ENCODE results near the gene RIMBP2.
"Not testable (repeated sequence)": the region's sequence is repeated elsewhere in the genome, so short reads cannot be mapped to it uniquely, and the experiment has no call there.

Gene RIMBP2

GRCh38 chr12:130762319-130762675 lies 46.2 kb upstream of the RIMBP2 start:
- Histone ChIP-seq H4K8ac (ENCODE audit: low read depth, low read length) (no peak overlapping the region), H3K27me3 (ENCODE audit: insufficient read depth, low read length, poor library complexity) (no peaks in the 10 kb centered on the region), H3K4me1 (ENCODE audit: control insufficient read depth, low read depth, low read length) (no peaks in the 10 kb centered on the region), H3K23ac (ENCODE audit: low read length) (no peak overlapping the region), H3K79me2 (ENCODE audit: control insufficient read depth, insufficient read depth, low read length) (no peaks in the 10 kb centered on the region), H3K56ac (ENCODE audit: low read length) (no peak overlapping the region), H3K4me3 (ENCODE audit: low read length) (no peak overlapping the region), H3K18ac (ENCODE audit: low read length) (no peak overlapping the region), H3K27ac (ENCODE audit: low read depth, low read length) (no peak overlapping the region), H2BK15ac (replicated peaks; ENCODE audit: low read depth) (no peak overlapping the region), H2BK120ac (ENCODE audit: low read depth, low read length) (no peak overlapping the region), H3K79me1 (ENCODE audit: low read length) (no peaks in the 10 kb centered on the region), H2BK5ac (ENCODE audit: low read length) (no peak overlapping the region), H3K4ac (ENCODE audit: low read depth, low read length) (no peak overlapping the region), H4K5ac (ENCODE audit: low read length) (no peak overlapping the region), H3K9ac (ENCODE audit: low read length) (no peak overlapping the region), H3K4me2 (ENCODE audit: low read length) (no peak overlapping the region), H2AK5ac (ENCODE audit: low read length) (no peak overlapping the region), H3K36me3 (ENCODE audit: control insufficient read depth, insufficient read depth, low read length) (no peaks in the 10 kb centered on the region)
- WGBS (ENCODE audit: extremely low coverage, insufficient coverage, low lambda C conversion rate) = no CpG with 5 or more reads among the region's 10 CpGs
- no peak for DNase-seq

GRCh38 chr12:130761537-130762318 lies 45.6 kb upstream of the RIMBP2 start:
- Histone ChIP-seq H3K56ac (ENCODE audit: low read length) (no peak overlapping the region), H3K36me3 (ENCODE audit: control insufficient read depth, insufficient read depth, low read length) (no peaks in the 10 kb centered on the region), H3K4me1 (ENCODE audit: control insufficient read depth, low read depth, low read length) (no peaks in the 10 kb centered on the region), H3K9ac (ENCODE audit: low read length) (no peak overlapping the region), H3K4ac (ENCODE audit: low read depth, low read length) (no peak overlapping the region), H2BK5ac (ENCODE audit: low read length) (no peak overlapping the region), H3K4me3 (ENCODE audit: low read length) (no peak overlapping the region), H4K5ac (ENCODE audit: low read length) (no peak overlapping the region), H3K23ac (ENCODE audit: low read length) (no peak overlapping the region), H3K4me2 (ENCODE audit: low read length) (no peak overlapping the region), H3K79me1 (ENCODE audit: low read length) (no peaks in the 10 kb centered on the region), H3K18ac (ENCODE audit: low read length) (no peak overlapping the region), H2BK120ac (ENCODE audit: low read depth, low read length) (no peak overlapping the region), H4K8ac (ENCODE audit: low read depth, low read length) (no peak overlapping the region), H3K79me2 (ENCODE audit: control insufficient read depth, insufficient read depth, low read length) (no peaks in the 10 kb centered on the region), H2BK15ac (replicated peaks; ENCODE audit: low read depth) (no peak overlapping the region), H3K27ac (ENCODE audit: low read depth, low read length) (no peak overlapping the region), H2AK5ac (ENCODE audit: low read length) (no peak overlapping the region), H3K27me3 (ENCODE audit: insufficient read depth, low read length, poor library complexity) (no peaks in the 10 kb centered on the region)
- peak; percentile 61 for DNase-seq
- WGBS (ENCODE audit: extremely low coverage, insufficient coverage, low lambda C conversion rate) = no CpG with 5 or more reads among the region's 29 CpGs

GRCh38 chr12:130754234-130754901 lies 38.3 kb upstream of the RIMBP2 start:
- Histone ChIP-seq H3K9ac (ENCODE audit: low read length) (no peak overlapping the region), H2BK5ac (ENCODE audit: low read length) (no peak overlapping the region), H2AK5ac (ENCODE audit: low read length) (no peak overlapping the region), H2BK15ac (replicated peaks; ENCODE audit: low read depth) (no peak overlapping the region), H3K4me1 (ENCODE audit: control insufficient read depth, low read depth, low read length) (no peaks in the 10 kb centered on the region), H3K23ac (ENCODE audit: low read length) (no peak overlapping the region), H3K27me3 (ENCODE audit: insufficient read depth, low read length, poor library complexity) (no peaks in the 10 kb centered on the region), H3K27ac (ENCODE audit: low read depth, low read length) (no peak overlapping the region), H4K5ac (ENCODE audit: low read length) (no peak overlapping the region), H3K79me2 (ENCODE audit: control insufficient read depth, insufficient read depth, low read length) (no peaks in the 10 kb centered on the region), H4K8ac (ENCODE audit: low read depth, low read length) (no peak overlapping the region), H3K36me3 (ENCODE audit: control insufficient read depth, insufficient read depth, low read length) (no peaks in the 10 kb centered on the region), H3K18ac (ENCODE audit: low read length) (no peak overlapping the region), H3K56ac (ENCODE audit: low read length) (no peak overlapping the region), H3K4me2 (ENCODE audit: low read length) (no peak overlapping the region), H3K4me3 (ENCODE audit: low read length) (no peak overlapping the region), H3K79me1 (ENCODE audit: low read length) (no peaks in the 10 kb centered on the region), H3K4ac (ENCODE audit: low read depth, low read length) (no peak overlapping the region), H2BK120ac (ENCODE audit: low read depth, low read length) (no peak overlapping the region)
- no CpG with 5 or more reads among the region's 3 CpGs for WGBS (ENCODE audit: extremely low coverage, insufficient coverage, low lambda C conversion rate)
- DNase-seq = no peak

- H2AK5ac ChIP-seq (ENCODE audit: low read length) = no peak overlapping the region
- no peak overlapping the region for H3K23ac ChIP-seq (ENCODE audit: low read length)
- H3K4me1 ChIP-seq (ENCODE audit: control insufficient read depth, low read depth, low read length) = peaks cover 2% of the 10 kb centered on the region
- H3K9ac ChIP-seq (ENCODE audit: low read length) = no peak overlapping the region
- H2BK5ac ChIP-seq (ENCODE audit: low read length) = no peak overlapping the region
- no CpG with 5 or more reads among the region's 20 CpGs for WGBS (ENCODE audit: extremely low coverage, insufficient coverage, low lambda C conversion rate)
- no peaks in the 10 kb centered on the region for H3K36me3 ChIP-seq (ENCODE audit: control insufficient read depth, insufficient read depth, low read length)
- H4K5ac ChIP-seq (ENCODE audit: low read length) = no peak overlapping the region
- no peak overlapping the region for H3K4me2 ChIP-seq (ENCODE audit: low read length)
- no peaks in the 10 kb centered on the region for H3K79me2 ChIP-seq (ENCODE audit: control insufficient read depth, insufficient read depth, low read length)
- H3K4me3 ChIP-seq (ENCODE audit: low read length) = no peak overlapping the region
- DNase-seq = peak; percentile 83
- no peaks in the 10 kb centered on the region for H3K27me3 ChIP-seq (ENCODE audit: insufficient read depth, low read length, poor library complexity)
- no peak overlapping the region for H3K18ac ChIP-seq (ENCODE audit: low read length)
- H3K27ac ChIP-seq (ENCODE audit: low read depth, low read length) = no peak overlapping the region
- no peak overlapping the region for H2BK15ac ChIP-seq (replicated peaks; ENCODE audit: low read depth)
- H2BK120ac ChIP-seq (ENCODE audit: low read depth, low read length) = no peak overlapping the region
- no peak overlapping the region for H3K4ac ChIP-seq (ENCODE audit: low read depth, low read length)
- H3K56ac ChIP-seq (ENCODE audit: low read length) = no peak overlapping the region
- no peaks in the 10 kb centered on the region for H3K79me1 ChIP-seq (ENCODE audit: low read length)
- H4K8ac ChIP-seq (ENCODE audit: low read depth, low read length) = no peak overlapping the region
Measured at GRCh38 chr12:130752692-130753230, 36.7 kb upstream of the RIMBP2 start.

GRCh38 chr12:130752037-130752436 lies 35.9 kb upstream of the RIMBP2 start:
- not testable (repeated sequence) for H3K4me3 ChIP-seq (ENCODE audit: low read length); H3K9ac ChIP-seq (ENCODE audit: low read length); H3K4ac ChIP-seq (ENCODE audit: low read depth, low read length); H3K36me3 ChIP-seq (ENCODE audit: control insufficient read depth, insufficient read depth, low read length); H2BK120ac ChIP-seq (ENCODE audit: low read depth, low read length); H3K18ac ChIP-seq (ENCODE audit: low read length); H3K4me1 ChIP-seq (ENCODE audit: control insufficient read depth, low read depth, low read length); H3K23ac ChIP-seq (ENCODE audit: low read length); H2BK15ac ChIP-seq (replicated peaks; ENCODE audit: low read depth); H3K79me1 ChIP-seq (ENCODE audit: low read length); H3K4me2 ChIP-seq (ENCODE audit: low read length); H4K8ac ChIP-seq (ENCODE audit: low read depth, low read length); H3K27ac ChIP-seq (ENCODE audit: low read depth, low read length); H3K79me2 ChIP-seq (ENCODE audit: control insufficient read depth, insufficient read depth, low read length); DNase-seq; H3K27me3 ChIP-seq (ENCODE audit: insufficient read depth, low read length, poor library complexity); H4K5ac ChIP-seq (ENCODE audit: low read length)
- Histone ChIP-seq H3K56ac (ENCODE audit: low read length) (peak overlapping the region; percentile 46), H2AK5ac (ENCODE audit: low read length) (peak overlapping the region; percentile 65), H2BK5ac (ENCODE audit: low read length) (peak overlapping the region; percentile 72)
- no CpG with 5 or more reads among the region's 11 CpGs for WGBS (ENCODE audit: extremely low coverage, insufficient coverage, low lambda C conversion rate)

Measured in mesendoderm (in vitro differentiated cells).